HEK293 (cell line): ENCODE data around the gene CFAP53.

Experiments
- ATF2 ChIP-seq: fragments of 450-650 bp; formaldehyde crosslinking; IDR thresholded peaks from 2 replicates; pipeline ENCODE4 v1.5.1; 2016; ENCODE audit warnings: missing biosample characterization, missing genetic modification characterization, low read depth
- FEZF1 ChIP-seq: fragments of 450-650 bp; formaldehyde crosslinking; IDR thresholded peaks from 2 replicates; pipeline ENCODE4 v1.5.1; 2016; ENCODE audit warnings: missing biosample characterization, missing genetic modification characterization
- IKZF3 ChIP-seq: fragments of 450-650 bp; IDR thresholded peaks from 2 replicates; pipeline ENCODE4 v1.5.0; 2018; ENCODE audit warnings: missing biosample characterization, mild to moderate bottlenecking, missing genetic modification characterization, moderate library complexity
- KLF10 ChIP-seq: fragments of 450-650 bp; IDR thresholded peaks from 2 replicates; pipeline ENCODE4 v1.5.1; 2018; ENCODE audit warnings: missing biosample characterization, mild to moderate bottlenecking, missing genetic modification characterization
- KLF7 ChIP-seq: fragments of 450-650 bp; formaldehyde crosslinking; IDR thresholded peaks from 2 replicates; pipeline ENCODE4 v1.5.1; 2016; ENCODE audit warnings: missing biosample characterization, missing genetic modification characterization, borderline replicate concordance
- KLF8 ChIP-seq: fragments of 450-650 bp; formaldehyde crosslinking; IDR thresholded peaks from 2 replicates; pipeline ENCODE4 v1.5.1; 2016; ENCODE audit warnings: missing biosample characterization, missing genetic modification characterization
- SP2 ChIP-seq: fragments of 450-650 bp; formaldehyde crosslinking; IDR thresholded peaks from 2 replicates; pipeline ENCODE4 v1.5.1; 2016; ENCODE audit warnings: missing biosample characterization, missing genetic modification characterization
- SP7 ChIP-seq: fragments of 450-650 bp; formaldehyde crosslinking; IDR thresholded peaks from 2 replicates; pipeline ENCODE4 v1.5.1; 2016; ENCODE audit warnings: missing biosample characterization, missing genetic modification characterization
- YY1 ChIP-seq: fragments of 450-650 bp; formaldehyde crosslinking; IDR thresholded peaks from 2 replicates; pipeline ENCODE4 v1.5.1; 2018; ENCODE audit warnings: missing biosample characterization, missing genetic modification characterization
- ZBTB1 ChIP-seq: fragments of 450-650 bp; formaldehyde crosslinking; IDR thresholded peaks from 2 replicates; pipeline ENCODE4 v1.5.1; 2016; ENCODE audit warnings: missing biosample characterization, missing genetic modification characterization
- ZBTB20 ChIP-seq: fragments of 450-650 bp; formaldehyde crosslinking; IDR thresholded peaks from 2 replicates; pipeline ENCODE4 v1.5.1; 2016; ENCODE audit warnings: missing biosample characterization, missing genetic modification characterization
- ZBTB21 ChIP-seq: fragments of 450-650 bp; formaldehyde crosslinking; IDR thresholded peaks from 2 replicates; pipeline ENCODE4 v1.5.1; 2017; ENCODE audit warnings: missing biosample characterization, missing genetic modification characterization
- ZBTB7A ChIP-seq: fragments of 450-650 bp; formaldehyde crosslinking; IDR thresholded peaks from 2 replicates; pipeline ENCODE4 v1.5.1; 2016; ENCODE audit warnings: low read depth, missing biosample characterization, missing genetic modification characterization
- ZBTB8A ChIP-seq: fragments of 450-650 bp; formaldehyde crosslinking; IDR thresholded peaks from 2 replicates; pipeline ENCODE4 v1.5.1; 2016; ENCODE audit warnings: missing biosample characterization, missing genetic modification characterization
- ZFP3 ChIP-seq: fragments of 450-650 bp; formaldehyde crosslinking; IDR thresholded peaks from 2 replicates; pipeline ENCODE4 v1.5.1; 2016; ENCODE audit warnings: low read depth, missing biosample characterization, missing genetic modification characterization
- ZFP41 ChIP-seq: fragments of 450-650 bp; formaldehyde crosslinking; IDR thresholded peaks from 2 replicates; pipeline ENCODE4 v1.5.1; 2016; ENCODE audit warnings: missing biosample characterization, missing genetic modification characterization, borderline replicate concordance
- ZNF146 ChIP-seq: fragments of 450-650 bp; formaldehyde crosslinking; IDR thresholded peaks from 2 replicates; pipeline ENCODE4 v1.5.1; 2016; ENCODE audit warnings: missing biosample characterization, missing genetic modification characterization
- ZNF239 ChIP-seq: fragments of 450-650 bp; formaldehyde crosslinking; IDR thresholded peaks from 2 replicates; pipeline ENCODE4 v1.5.1; 2016; ENCODE audit warnings: missing biosample characterization, missing genetic modification characterization
- ZNF280C ChIP-seq: fragments of 450-650 bp; formaldehyde crosslinking; IDR thresholded peaks from 2 replicates; pipeline ENCODE4 v1.5.1; 2016; ENCODE audit warnings: missing biosample characterization, missing genetic modification characterization
- ZNF280D ChIP-seq: fragments of 450-650 bp; formaldehyde crosslinking; IDR thresholded peaks from 2 replicates; pipeline ENCODE4 v1.5.1; 2016; ENCODE audit warnings: missing biosample characterization, missing genetic modification characterization
- ZNF37A ChIP-seq: fragments of 450-650 bp; IDR thresholded peaks from 2 replicates; pipeline ENCODE4 v1.5.1; 2018; ENCODE audit warnings: missing biosample characterization, missing genetic modification characterization
- ZNF473 ChIP-seq: fragments of 450-650 bp; formaldehyde crosslinking; IDR thresholded peaks from 2 replicates; pipeline ENCODE4 v1.5.1; 2017; ENCODE audit warnings: missing biosample characterization, missing genetic modification characterization
- ZNF514 ChIP-seq: fragments of 450-650 bp; formaldehyde crosslinking; IDR thresholded peaks from 2 replicates; pipeline ENCODE4 v1.5.1; 2016; ENCODE audit warnings: missing biosample characterization, missing genetic modification characterization
- ZNF521 ChIP-seq: fragments of 450-650 bp; formaldehyde crosslinking; IDR thresholded peaks from 2 replicates; pipeline ENCODE4 v1.5.1; 2017; ENCODE audit warnings: missing biosample characterization, mild to moderate bottlenecking, missing genetic modification characterization
- ZNF529 ChIP-seq: fragments of 450-650 bp; formaldehyde crosslinking; IDR thresholded peaks from 2 replicates; pipeline ENCODE4 v1.5.1; 2017; ENCODE audit warnings: missing genetic modification characterization, missing biosample characterization; ENCODE audit not compliant: insufficient replicate concordance
- ZNF624 ChIP-seq: fragments of 450-650 bp; formaldehyde crosslinking; IDR thresholded peaks from 2 replicates; pipeline ENCODE4 v1.5.1; 2017; ENCODE audit warnings: missing biosample characterization, missing genetic modification characterization
- TF ChIP-seq, protein P1 (sequence below): fragments of 450-650 bp; formaldehyde crosslinking; optimal IDR thresholded peaks from 2 replicates; pipeline ENCODE3; 2016; ENCODE audit warnings: missing biosample characterization, mild to moderate bottlenecking, missing genetic modification characterization
- TF ChIP-seq, protein P2 (sequence below): fragments of 450-650 bp; formaldehyde crosslinking; IDR thresholded peaks from 2 replicates; pipeline ENCODE4 v1.5.1; 2016; ENCODE audit warnings: missing biosample characterization, missing genetic modification characterization

The CFAP53 gene

GRCh38 chr18:50287441-50288347 lies 21.4 kb upstream of the CFAP53 start, which contains the start of gene CXXC1 (continued):
- TF ChIP-seq, protein P1, sequence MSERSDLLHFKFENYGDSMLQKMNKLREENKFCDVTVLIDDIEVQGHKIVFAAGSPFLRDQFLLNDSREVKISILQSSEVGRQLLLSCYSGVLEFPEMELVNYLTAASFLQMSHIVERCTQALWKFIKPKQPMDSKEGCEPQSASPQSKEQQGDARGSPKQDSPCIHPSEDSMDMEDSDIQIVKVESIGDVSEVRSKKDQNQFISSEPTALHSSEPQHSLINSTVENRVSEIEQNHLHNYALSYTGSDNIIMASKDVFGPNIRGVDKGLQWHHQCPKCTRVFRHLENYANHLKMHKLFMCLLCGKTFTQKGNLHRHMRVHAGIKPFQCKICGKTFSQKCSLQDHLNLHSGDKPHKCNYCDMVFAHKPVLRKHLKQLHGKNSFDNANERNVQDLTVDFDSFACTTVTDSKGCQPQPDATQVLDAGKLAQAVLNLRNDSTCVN (tag by site-specific recombination), result peak; percentile 49
- TF ChIP-seq ZFP41 (tag by site-specific recombination), result no peak
- no peak; the same call in 1 of the 2 replicates for TF ChIP-seq ZNF239
- no peak for TF ChIP-seq ZNF624 (tag by site-specific recombination)
- TF ChIP-seq FEZF1, result no peak
- TF ChIP-seq ZNF529 (tag by site-specific recombination), result no peak
- 0 out of 2 replicates have a peak, but pooled peaks have one; percentile 9 for TF ChIP-seq ZBTB1
- peak; percentile 86 for TF ChIP-seq ZBTB21 (tag by site-specific recombination)
- TF ChIP-seq, protein P2, sequence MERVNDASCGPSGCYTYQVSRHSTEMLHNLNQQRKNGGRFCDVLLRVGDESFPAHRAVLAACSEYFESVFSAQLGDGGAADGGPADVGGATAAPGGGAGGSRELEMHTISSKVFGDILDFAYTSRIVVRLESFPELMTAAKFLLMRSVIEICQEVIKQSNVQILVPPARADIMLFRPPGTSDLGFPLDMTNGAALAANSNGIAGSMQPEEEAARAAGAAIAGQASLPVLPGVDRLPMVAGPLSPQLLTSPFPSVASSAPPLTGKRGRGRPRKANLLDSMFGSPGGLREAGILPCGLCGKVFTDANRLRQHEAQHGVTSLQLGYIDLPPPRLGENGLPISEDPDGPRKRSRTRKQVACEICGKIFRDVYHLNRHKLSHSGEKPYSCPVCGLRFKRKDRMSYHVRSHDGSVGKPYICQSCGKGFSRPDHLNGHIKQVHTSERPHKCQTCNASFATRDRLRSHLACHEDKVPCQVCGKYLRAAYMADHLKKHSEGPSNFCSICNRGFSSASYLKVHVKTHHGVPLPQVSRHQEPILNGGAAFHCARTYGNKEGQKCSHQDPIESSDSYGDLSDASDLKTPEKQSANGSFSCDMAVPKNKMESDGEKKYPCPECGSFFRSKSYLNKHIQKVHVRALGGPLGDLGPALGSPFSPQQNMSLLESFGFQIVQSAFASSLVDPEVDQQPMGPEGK (tag by site-specific recombination), result peak; percentile 80
- no peak; the same call in 1 of the 2 replicates for TF ChIP-seq KLF7 (tag by site-specific recombination)
- peak; percentile 100 for TF ChIP-seq YY1
- TF ChIP-seq ZBTB8A (tag by site-specific recombination), result peak; percentile 45; the same call in 1 of the 2 replicates
- TF ChIP-seq IKZF3 (tag by site-specific recombination), result no peak
- peak; percentile 28 for TF ChIP-seq ZNF280D (tag by site-specific recombination)
- TF ChIP-seq SP2 (tag by site-specific recombination), result peak; percentile 82
- 0 out of 2 replicates have a peak, but pooled peaks have one; percentile 17 for TF ChIP-seq KLF10 (tag by site-specific recombination)
- no peak for TF ChIP-seq ZNF521
- TF ChIP-seq ZNF280C (tag by site-specific recombination), result no peak
- TF ChIP-seq ZFP3 (tag by site-specific recombination), result 0 out of 2 replicates have a peak, but pooled peaks have one; percentile 41
- 0 out of 2 replicates have a peak, but pooled peaks have one; percentile 27 for TF ChIP-seq KLF8
- TF ChIP-seq ZBTB20 (tag by site-specific recombination), result peak; percentile 92; the same call in 1 of the 2 replicates
- TF ChIP-seq ATF2 (tag by site-specific recombination), result peak; percentile 78
- no peak for TF ChIP-seq ZNF514 (tag by site-specific recombination)
- peak; percentile 68 for TF ChIP-seq SP7 (tag by site-specific recombination)
- no peak for TF ChIP-seq ZNF146
- peak; percentile 92; the same call in 1 of the 2 replicates for TF ChIP-seq ZBTB7A (tag by site-specific recombination)
- no peak for TF ChIP-seq ZNF473 (tag by site-specific recombination)
- no peak for TF ChIP-seq ZNF37A (tag by site-specific recombination)
